ENCODE data around the gene ZNF782.
"Not testable (repeated sequence)": the region's sequence is repeated elsewhere in the genome, so short reads cannot be mapped to it uniquely, and the experiment has no call there.

The ZNF782 gene

GRCh38 chr9:96853781-96854650, at the start of gene ZNF782:
Gene ZNF782, minus strand, starts transcription at chr9:96854514. Its CDS starts 2,553 bp downstream, at chr9:96851961.
- DNase-seq = peak; percentile 84

- DNase-seq = not testable (repeated sequence)
Observed at GRCh38 chr9:96900010-96900409, 45.7 kb upstream of the ZNF782 start.

GRCh38 chr9:96892131-96892530, 37.8 kb upstream of the ZNF782 start:
- no peak for DNase-seq

- no peak for DNase-seq
Observed at GRCh38 chr9:96888591-96888990, 34.3 kb upstream of the ZNF782 start.

- DNase-seq = no peak
Observed at GRCh38 chr9:96885424-96885823, 31.1 kb upstream of the ZNF782 start.

GRCh38 chr9:96884443-96884842, 30.1 kb upstream of the ZNF782 start:
- DNase-seq = no peak

GRCh38 chr9:96883922-96884321, 29.6 kb upstream of the ZNF782 start:
- DNase-seq = no peak

- DNase-seq = no peak
Observed at GRCh38 chr9:96877269-96877668, 23.0 kb upstream of the ZNF782 start.

GRCh38 chr9:96875461-96876142, 21.3 kb upstream of the ZNF782 start:
- peak; percentile 88 for DNase-seq

- DNase-seq = peak; percentile 53
Observed at GRCh38 chr9:96874947-96875460, 20.7 kb upstream of the ZNF782 start.

GRCh38 chr9:96874201-96874785, 20.0 kb upstream of the ZNF782 start:
- no peak for DNase-seq

- no peak for DNase-seq
Observed at GRCh38 chr9:96871176-96871575, 16.9 kb upstream of the ZNF782 start.

- DNase-seq = peak; percentile 15
Observed at GRCh38 chr9:96868709-96869108, 14.4 kb upstream of the ZNF782 start.

- DNase-seq = no peak
Observed at GRCh38 chr9:96867079-96867804, 12.9 kb upstream of the ZNF782 start.

- DNase-seq = not testable (repeated sequence)
Observed at GRCh38 chr9:96865240-96865639, 10.9 kb upstream of the ZNF782 start.

- DNase-seq = no peak
Observed at GRCh38 chr9:96859461-96860198, 5.3 kb upstream of the ZNF782 start.

GRCh38 chr9:96858670-96859069, 4.4 kb upstream of the ZNF782 start:
- peak; percentile 33 for DNase-seq

GRCh38 chr9:96858018-96858573, 3.8 kb upstream of the ZNF782 start:
- peak; percentile 80 for DNase-seq

GRCh38 chr9:96856363-96857286, 2.3 kb upstream of the ZNF782 start:
- peak; percentile 46 for DNase-seq

- no peak for DNase-seq
Observed at GRCh38 chr9:96854651-96855273, 448 bp upstream of the ZNF782 start.

All from NCI-H2029 treated with DMSO at 0.1 percent for 48 hours (cell line).